OCI-LY3 (cell line): Measurements from ENCODE around the gene ZNF804A.

ENCODE experiments used
- H2AFZ ChIP-seq: fragments of 200-600, 300-600 bp; shearing (Covaris generic); 2 replicates; pipeline ENCODE4 v1.6.0; 2014; ENCODE audit warnings: antibody characterized with exemption, low read depth, low read length
- H3K27ac ChIP-seq: fragments of 200-600, 300-600 bp; sonication (generic); 2 replicates; pipeline ENCODE4 v1.5.1; 2014; ENCODE audit warnings: mild to moderate bottlenecking, low read length, moderate library complexity, mixed read lengths
- H3K27me3 ChIP-seq: fragments of 200-600, 300-600 bp; sonication (generic); 2 replicates; pipeline ENCODE4 v1.6.1; 2014; ENCODE audit warnings: low read depth, low read length, mixed read lengths
- H3K36me3 ChIP-seq: fragments of 200-600, 300-600 bp; sonication (generic); replicated peaks from 2 replicates; pipeline ENCODE3; 2014; ENCODE audit warnings: low read depth, low read length, mixed read lengths
- H3K4me1 ChIP-seq: fragments of 300-600, 200-600 bp; sonication (generic); 2 replicates; pipeline ENCODE4 v1.6.1; 2014; ENCODE audit warnings: low read length, mixed read lengths
- H3K4me2 ChIP-seq: fragments of 200-600, 300-600 bp; sonication (generic); 2 replicates; pipeline ENCODE4 v1.6.1; 2014; ENCODE audit warnings: low read length, mixed read lengths
- H3K4me3 ChIP-seq: fragments of 300-600, 200-600 bp; sonication (generic); 2 replicates; pipeline ENCODE4 v1.5.1; 2014; ENCODE audit warnings: antibody characterized with exemption, mild to moderate bottlenecking, low read length, moderate library complexity
- H3K79me2 ChIP-seq: fragments of 300-600, 200-600 bp; shearing (Covaris generic); 2 replicates; pipeline ENCODE4 v1.6.1; 2014; ENCODE audit warnings: mild to moderate bottlenecking, low read length, mixed read lengths
- H3K9ac ChIP-seq: fragments of 300-600, 200-600 bp; shearing (Covaris generic); 2 replicates; pipeline ENCODE4 v1.6.0; 2014; ENCODE audit warnings: mild to moderate bottlenecking, low read length, moderate library complexity
- H3K9me3 ChIP-seq: fragments of 200-600, 300-600 bp; shearing (Covaris generic); 2 replicates; pipeline ENCODE4 v1.6.1; 2014; ENCODE audit warnings: low read length, mixed read lengths; ENCODE audit not compliant: insufficient read depth
- H4K20me1 ChIP-seq: fragments of 200-600, 300-600 bp; sonication (generic); 2 replicates; pipeline ENCODE4 v1.6.1; 2016; ENCODE audit warnings: low read length, mixed read lengths; ENCODE audit not compliant: insufficient read depth
- EZH2phosphoT487 ChIP-seq: fragments of 200-600 bp; shearing (Covaris generic); IDR thresholded peaks from 2 replicates; pipeline ENCODE4 v1.6.1; 2018; ENCODE audit warnings: antibody characterized with exemption, mixed run types, low read depth
- TF ChIP-seq, protein P1 (sequence below): fragments of 200-600, 300-600 bp; sonication (generic); IDR thresholded peaks from 2 replicates; pipeline ENCODE4 v1.5.1; 2014; ENCODE audit warnings: antibody characterized with exemption, low read length, low read depth

The ZNF804A gene

DNA sequence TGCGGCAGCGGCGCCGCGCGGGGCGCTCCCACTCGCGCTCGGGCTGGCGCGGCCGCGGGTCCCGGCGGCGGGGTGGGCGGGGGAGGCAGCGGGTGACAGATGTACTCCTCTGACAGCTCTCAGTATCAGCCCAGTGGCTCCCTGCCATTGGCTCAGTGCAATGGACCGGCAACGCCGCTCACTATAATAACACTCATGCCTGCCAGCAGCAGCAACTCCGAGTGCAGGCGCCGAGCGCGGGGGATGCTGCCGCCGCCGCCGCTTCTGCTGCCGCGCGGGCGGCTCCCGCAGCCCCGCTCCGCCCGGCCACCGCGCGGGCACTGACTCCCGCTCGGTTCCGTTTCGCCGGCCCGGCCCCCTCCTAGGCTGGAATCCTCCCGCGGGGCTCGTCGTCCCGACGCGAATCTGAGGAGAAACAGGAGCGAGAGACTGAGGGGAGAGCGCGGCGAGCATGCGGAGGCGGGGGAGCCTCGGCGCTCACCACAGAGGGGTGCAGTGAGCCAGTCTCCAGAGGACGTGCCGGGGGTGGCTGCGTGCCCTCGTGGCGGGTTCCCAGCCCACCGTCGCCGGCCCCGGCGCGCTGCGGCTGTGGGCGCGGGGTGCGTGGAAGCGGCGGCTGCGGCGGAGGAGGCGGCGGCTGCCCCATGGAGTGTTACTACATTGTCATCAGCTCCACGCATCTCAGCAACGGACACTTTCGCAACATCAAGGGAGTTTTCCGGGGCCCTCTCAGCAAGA lies at the start of gene ZNF804A:
Gene ZNF804A (plus strand): TSS at position 214 of the 738 bp plus-strand sequence. CDS start 431 bp downstream, at position 645.
- H3K4me2 ChIP-seq, result peak within 1 kb of the TSS; percentile 97
- peak within 1 kb of the TSS; percentile 74 for H3K27ac ChIP-seq
- H3K27me3 ChIP-seq, result no peaks in the 10 kb centered on the region
- no peaks in the 10 kb centered on the region for H3K9me3 ChIP-seq
- peak within 1 kb of the TSS; percentile 50 for H2AFZ ChIP-seq
- H3K9ac ChIP-seq, result peak within 1 kb of the TSS; percentile 93
- peaks cover 15% of the 10 kb centered on the region for H3K4me1 ChIP-seq
- TF ChIP-seq, protein P1, sequence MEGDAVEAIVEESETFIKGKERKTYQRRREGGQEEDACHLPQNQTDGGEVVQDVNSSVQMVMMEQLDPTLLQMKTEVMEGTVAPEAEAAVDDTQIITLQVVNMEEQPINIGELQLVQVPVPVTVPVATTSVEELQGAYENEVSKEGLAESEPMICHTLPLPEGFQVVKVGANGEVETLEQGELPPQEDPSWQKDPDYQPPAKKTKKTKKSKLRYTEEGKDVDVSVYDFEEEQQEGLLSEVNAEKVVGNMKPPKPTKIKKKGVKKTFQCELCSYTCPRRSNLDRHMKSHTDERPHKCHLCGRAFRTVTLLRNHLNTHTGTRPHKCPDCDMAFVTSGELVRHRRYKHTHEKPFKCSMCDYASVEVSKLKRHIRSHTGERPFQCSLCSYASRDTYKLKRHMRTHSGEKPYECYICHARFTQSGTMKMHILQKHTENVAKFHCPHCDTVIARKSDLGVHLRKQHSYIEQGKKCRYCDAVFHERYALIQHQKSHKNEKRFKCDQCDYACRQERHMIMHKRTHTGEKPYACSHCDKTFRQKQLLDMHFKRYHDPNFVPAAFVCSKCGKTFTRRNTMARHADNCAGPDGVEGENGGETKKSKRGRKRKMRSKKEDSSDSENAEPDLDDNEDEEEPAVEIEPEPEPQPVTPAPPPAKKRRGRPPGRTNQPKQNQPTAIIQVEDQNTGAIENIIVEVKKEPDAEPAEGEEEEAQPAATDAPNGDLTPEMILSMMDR, result no peak
- no peak for TF ChIP-seq EZH2phosphoT487
- peaks cover 15% of the 10 kb centered on the region for H3K36me3 ChIP-seq
- H3K79me2 ChIP-seq, result peaks cover 51% of the 10 kb centered on the region
- peak within 1 kb of the TSS; percentile 92 for H3K4me3 ChIP-seq
- H4K20me1 ChIP-seq, result peaks cover 19% of the 10 kb centered on the region

DNA sequence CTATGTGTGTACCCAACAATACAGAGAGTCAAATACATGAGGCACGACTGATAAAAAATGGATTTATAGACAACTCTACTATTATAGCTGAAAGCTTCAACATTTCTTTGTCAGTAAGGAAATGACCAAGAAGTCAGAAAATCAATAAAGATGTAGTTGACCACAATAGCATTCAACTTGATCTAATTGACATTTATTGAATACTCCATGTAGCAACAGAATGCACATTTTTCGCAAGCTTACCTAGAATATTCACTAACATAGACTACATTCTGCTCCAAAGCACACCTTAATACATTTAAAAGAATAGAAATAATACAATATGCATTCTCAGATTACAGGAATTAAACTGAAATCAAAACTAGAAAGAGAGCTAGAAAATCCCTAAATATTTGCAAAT lies 49.2 kb upstream of the ZNF804A start:
- H3K79me2 ChIP-seq, result no peaks in the 10 kb centered on the region
- no peak for TF ChIP-seq EZH2phosphoT487
- TF ChIP-seq, protein P1, result no peak
- no peaks in the 10 kb centered on the region for H3K27me3 ChIP-seq
- no peak overlapping the region for H3K4me2 ChIP-seq
- no peak overlapping the region for H3K4me3 ChIP-seq
- H3K27ac ChIP-seq, result no peak overlapping the region
- no peaks in the 10 kb centered on the region for H3K36me3 ChIP-seq
- no peak overlapping the region for H3K9ac ChIP-seq
- no peaks in the 10 kb centered on the region for H3K4me1 ChIP-seq
- H4K20me1 ChIP-seq, result no peaks in the 10 kb centered on the region
- H2AFZ ChIP-seq, result no peak overlapping the region
- H3K9me3 ChIP-seq, result peaks cover 4% of the 10 kb centered on the region

DNA sequence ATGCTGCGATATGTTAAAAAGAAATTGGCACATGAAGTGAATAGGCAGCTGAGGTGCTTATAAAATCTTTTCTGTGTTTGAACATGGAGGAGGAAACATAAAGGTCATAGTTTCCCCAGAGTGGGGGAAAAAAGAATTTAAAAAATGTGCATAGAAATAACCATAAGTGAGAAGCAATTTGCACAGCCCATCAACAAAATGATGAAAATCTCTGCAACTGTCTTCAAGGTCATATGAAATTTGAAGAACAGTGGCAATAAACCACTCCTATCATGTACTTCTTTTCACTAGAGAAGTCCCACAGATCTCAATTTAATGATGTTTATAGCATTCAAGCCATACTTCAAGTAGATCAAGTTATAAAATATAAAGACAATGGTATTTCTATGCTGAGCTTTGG lies 46.7 kb upstream of the ZNF804A start:
- TF ChIP-seq EZH2phosphoT487, result no peak
- TF ChIP-seq, protein P1, result no peak
- Histone ChIP-seq H2AFZ (no peak overlapping the region), H3K9ac (no peak overlapping the region), H3K4me1 (no peaks in the 10 kb centered on the region), H3K27me3 (no peaks in the 10 kb centered on the region), H3K4me3 (no peak overlapping the region), H4K20me1 (no peaks in the 10 kb centered on the region), H3K36me3 (no peaks in the 10 kb centered on the region), H3K27ac (no peak overlapping the region), H3K4me2 (no peak overlapping the region), H3K79me2 (no peaks in the 10 kb centered on the region), H3K9me3 (peaks cover 4% of the 10 kb centered on the region)

DNA sequence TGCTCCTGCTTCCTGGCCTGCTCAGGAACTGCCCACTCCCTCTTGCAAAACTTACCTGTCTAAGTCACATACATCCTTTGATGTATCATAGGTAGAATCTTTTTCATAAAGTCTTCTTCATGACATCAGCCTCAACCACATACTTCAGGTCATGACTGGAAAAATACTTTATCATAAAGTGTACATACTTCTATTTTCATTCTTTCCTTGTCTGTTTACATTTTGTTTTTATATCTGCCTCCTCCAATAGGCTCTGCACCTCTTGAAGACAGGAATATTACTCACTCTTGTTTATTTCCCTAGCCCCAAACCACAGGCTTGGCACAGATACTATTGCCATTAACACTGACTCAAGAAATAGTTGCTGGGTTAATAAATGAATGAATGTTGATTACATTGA lies 43.6 kb upstream of the ZNF804A start:
- H3K4me3 ChIP-seq, result no peak overlapping the region
- no peaks in the 10 kb centered on the region for H3K27me3 ChIP-seq
- H3K4me2 ChIP-seq, result no peak overlapping the region
- no peak overlapping the region for H3K27ac ChIP-seq
- no peak overlapping the region for H2AFZ ChIP-seq
- H3K9ac ChIP-seq, result no peak overlapping the region
- no peaks in the 10 kb centered on the region for H4K20me1 ChIP-seq
- no peaks in the 10 kb centered on the region for H3K36me3 ChIP-seq
- TF ChIP-seq EZH2phosphoT487, result no peak
- TF ChIP-seq, protein P1, result no peak
- H3K4me1 ChIP-seq, result no peaks in the 10 kb centered on the region
- no peaks in the 10 kb centered on the region for H3K79me2 ChIP-seq
- no peaks in the 10 kb centered on the region for H3K9me3 ChIP-seq
